Prostate gland (tissue), 2 donors: ENCODE data around the gene OR52E6.

Experiments used
- POLR2A ChIP-seq: fragments of 450-650 bp; IDR thresholded peaks from one replicate; pipeline ENCODE4 v1.6.1; 2016; ENCODE audit warnings: antibody characterized with exemption, mild to moderate bottlenecking
- TF ChIP-seq, protein P1 (sequence below), 4 experiments: fragments of 200-600 bp in 2 of 4; fragments of 450-650 bp in 2 of 4; sonication (generic) in 2 of 4; IDR thresholded peaks; 1 replicate in 3 of 4; 2 replicates in 1 of 4; pipeline ENCODE4 v1.5.1; 2016 to 2019; ENCODE audit warnings: antibody characterized with exemption in 4 of 4, mild to moderate bottlenecking in 2 of 4, moderate library complexity in 2 of 4

DNA sequence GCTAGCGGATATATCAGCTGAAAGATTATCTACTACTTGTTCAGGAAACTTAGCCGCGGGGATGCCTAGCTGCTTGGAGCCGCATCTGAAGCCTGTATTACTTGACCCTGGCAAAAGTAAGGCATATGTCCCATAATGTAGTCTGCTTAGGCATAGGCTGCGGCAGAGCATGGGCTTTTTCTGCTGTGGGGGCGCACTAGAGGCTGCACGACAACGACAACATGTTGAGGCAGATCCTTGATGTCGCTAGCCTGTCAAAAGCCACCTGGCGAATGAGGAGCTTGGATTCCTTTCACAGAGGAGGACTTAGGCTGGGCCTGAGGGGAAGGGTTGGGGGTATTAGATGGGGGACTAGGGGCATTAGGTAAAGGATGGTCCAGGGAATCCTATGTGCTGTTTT is 34.1 kb downstream of the OR52E6 start:
- no peak for TF ChIP-seq POLR2A
- TF ChIP-seq, protein P1, sequence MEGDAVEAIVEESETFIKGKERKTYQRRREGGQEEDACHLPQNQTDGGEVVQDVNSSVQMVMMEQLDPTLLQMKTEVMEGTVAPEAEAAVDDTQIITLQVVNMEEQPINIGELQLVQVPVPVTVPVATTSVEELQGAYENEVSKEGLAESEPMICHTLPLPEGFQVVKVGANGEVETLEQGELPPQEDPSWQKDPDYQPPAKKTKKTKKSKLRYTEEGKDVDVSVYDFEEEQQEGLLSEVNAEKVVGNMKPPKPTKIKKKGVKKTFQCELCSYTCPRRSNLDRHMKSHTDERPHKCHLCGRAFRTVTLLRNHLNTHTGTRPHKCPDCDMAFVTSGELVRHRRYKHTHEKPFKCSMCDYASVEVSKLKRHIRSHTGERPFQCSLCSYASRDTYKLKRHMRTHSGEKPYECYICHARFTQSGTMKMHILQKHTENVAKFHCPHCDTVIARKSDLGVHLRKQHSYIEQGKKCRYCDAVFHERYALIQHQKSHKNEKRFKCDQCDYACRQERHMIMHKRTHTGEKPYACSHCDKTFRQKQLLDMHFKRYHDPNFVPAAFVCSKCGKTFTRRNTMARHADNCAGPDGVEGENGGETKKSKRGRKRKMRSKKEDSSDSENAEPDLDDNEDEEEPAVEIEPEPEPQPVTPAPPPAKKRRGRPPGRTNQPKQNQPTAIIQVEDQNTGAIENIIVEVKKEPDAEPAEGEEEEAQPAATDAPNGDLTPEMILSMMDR (IDR thresholded peaks at IDR 0.05), result no peak
